ENCODE results near the gene CRYBA1. TPM values are rescaled to one million over a fixed set of nuclear protein-coding genes. Genes with fewer than 3 reads are reported as not detected.
"Not testable (repeated sequence)": the region's sequence is repeated elsewhere in the genome, so short reads cannot be mapped to it uniquely, and the experiment has no call there.

Gene CRYBA1
- total RNA-seq, 1 donor from 2014 or later = not detected

- Histone ChIP-seq H3K4me3 (ENCODE audit: low read length in 3 of 3) (no peak overlapping the region), H3K9me3 (ENCODE audit: control insufficient read depth in 3 of 3, low read length in 3 of 3) (no peaks in the 10 kb centered on the region), H3K4me1 (ENCODE audit: control insufficient read depth in 3 of 3, insufficient read depth in 3 of 3, low read length in 3 of 3) (peaks cover 4 to 6% (median 6%) of the 10 kb centered on the region in 3 donors), H3K9ac (ENCODE audit: low read depth in 1 of 3, low read length in 3 of 3) (no peak overlapping the region), H3K27me3 (ENCODE audit: control insufficient read depth in 3 of 3, insufficient read depth in 3 of 3, low read length in 3 of 3) (no peaks in the 10 kb centered on the region), H3K36me3 (ENCODE audit: control insufficient read depth in 3 of 3, insufficient read depth in 3 of 3, low read length in 3 of 3) (no peaks in the 10 kb centered on the region), H3K27ac (ENCODE audit: low read depth, low read length) (no peak overlapping the region)
Measured at GRCh38 chr17:29214215-29215146, 32.2 kb upstream of the CRYBA1 start.

GRCh38 chr17:29215174-29215573 is 31.5 kb upstream of the CRYBA1 start:
- Histone ChIP-seq H3K9me3 (ENCODE audit: control insufficient read depth in 3 of 3, low read length in 3 of 3) (no peaks in the 10 kb centered on the region), H3K27ac (ENCODE audit: low read depth, low read length) (no peak overlapping the region)

DNA sequence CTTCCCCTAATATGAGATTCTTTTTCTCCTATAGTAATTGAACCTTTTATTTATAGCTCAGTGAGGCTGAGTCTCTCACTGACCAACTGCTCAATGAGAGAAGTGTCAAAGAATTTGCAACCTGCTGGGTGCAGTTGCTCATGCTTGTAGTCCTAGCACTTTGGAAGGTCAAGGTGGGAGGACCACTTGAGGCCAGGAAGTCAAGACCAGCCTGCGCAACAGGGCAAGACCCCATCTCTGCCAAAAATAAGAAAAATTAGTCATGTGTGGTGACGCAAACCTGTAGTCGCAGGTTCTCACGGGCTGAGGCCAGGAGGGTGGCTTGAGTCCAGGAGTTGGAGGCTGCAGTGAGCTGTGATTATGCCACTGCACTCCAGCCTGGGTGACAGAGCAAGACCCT is 30.9 kb upstream of the CRYBA1 start:
- H3K4me1 ChIP-seq (ENCODE audit: control insufficient read depth in 3 of 3, insufficient read depth in 3 of 3, low read length in 3 of 3) = peaks cover 6 to 8% (median 6%) of the 10 kb centered on the region in 3 donors
- H3K36me3 ChIP-seq (ENCODE audit: control insufficient read depth in 3 of 3, insufficient read depth in 3 of 3, low read length in 3 of 3) = no peaks in the 10 kb centered on the region
- no peak overlapping the region for H3K27ac ChIP-seq (ENCODE audit: low read depth, low read length)
- H3K27me3 ChIP-seq (ENCODE audit: control insufficient read depth in 3 of 3, insufficient read depth in 3 of 3, low read length in 3 of 3) = no peaks in the 10 kb centered on the region
- H3K9ac ChIP-seq (ENCODE audit: low read depth in 1 of 3, low read length in 3 of 3) = no peak overlapping the region
- no peaks in the 10 kb centered on the region for H3K9me3 ChIP-seq (ENCODE audit: control insufficient read depth in 3 of 3, low read length in 3 of 3)
- no peak overlapping the region for H3K4me3 ChIP-seq (ENCODE audit: low read length in 3 of 3)

More at GRCh38 chr17:29215174-29215573, 31.5 kb upstream of the CRYBA1 start:
- no peaks in the 10 kb centered on the region for H3K27me3 ChIP-seq (ENCODE audit: control insufficient read depth in 3 of 3, insufficient read depth in 3 of 3, low read length in 3 of 3)
- no peaks in the 10 kb centered on the region for H3K36me3 ChIP-seq (ENCODE audit: control insufficient read depth in 3 of 3, insufficient read depth in 3 of 3, low read length in 3 of 3)
- no peak overlapping the region for H3K9ac ChIP-seq (ENCODE audit: low read depth in 1 of 3, low read length in 3 of 3)
- no peak overlapping the region for H3K4me3 ChIP-seq (ENCODE audit: low read length in 3 of 3)
- H3K4me1 ChIP-seq (ENCODE audit: control insufficient read depth in 3 of 3, insufficient read depth in 3 of 3, low read length in 3 of 3) = peaks cover 6 to 8% (median 6%) of the 10 kb centered on the region in 3 donors

DNA sequence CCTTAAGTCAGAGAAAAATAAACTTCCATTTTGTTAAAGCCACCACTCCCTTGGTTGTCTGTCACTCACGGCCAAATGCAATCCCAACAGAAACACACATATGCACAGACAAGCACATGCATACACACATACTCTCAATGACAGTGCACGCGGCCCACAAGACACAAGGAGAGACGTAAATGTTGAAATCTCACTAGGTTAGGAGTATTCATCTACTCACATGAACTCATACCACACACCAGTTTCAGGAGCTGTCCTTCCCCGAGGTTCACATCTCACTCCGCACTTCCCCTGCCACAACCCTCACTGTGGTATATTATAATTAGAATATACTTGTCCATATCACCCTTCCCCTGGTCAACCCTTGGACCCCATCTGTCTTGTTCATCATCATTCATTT is 30.5 kb upstream of the CRYBA1 start:
- Histone ChIP-seq H3K9me3 (ENCODE audit: control insufficient read depth in 3 of 3, low read length in 3 of 3) (no peaks in the 10 kb centered on the region), H3K27me3 (ENCODE audit: control insufficient read depth in 3 of 3, insufficient read depth in 3 of 3, low read length in 3 of 3) (no peaks in the 10 kb centered on the region), H3K27ac (ENCODE audit: low read depth, low read length) (no peak overlapping the region), H3K36me3 (ENCODE audit: control insufficient read depth in 3 of 3, insufficient read depth in 3 of 3, low read length in 3 of 3) (no peaks in the 10 kb centered on the region), H3K4me3 (ENCODE audit: low read length in 3 of 3) (no peak overlapping the region), H3K9ac (ENCODE audit: low read depth in 1 of 3, low read length in 3 of 3) (no peak overlapping the region), H3K4me1 (ENCODE audit: control insufficient read depth in 3 of 3, insufficient read depth in 3 of 3, low read length in 3 of 3) (peaks cover 6 to 8% (median 6%) of the 10 kb centered on the region in 3 donors)

GRCh38 chr17:29216856-29217255 is 29.8 kb upstream of the CRYBA1 start:
- Histone ChIP-seq H3K4me3 (ENCODE audit: low read length in 3 of 3) (no peak overlapping the region), H3K9me3 (ENCODE audit: control insufficient read depth in 3 of 3, low read length in 3 of 3) (no peaks in the 10 kb centered on the region), H3K4me1 (ENCODE audit: control insufficient read depth in 3 of 3, insufficient read depth in 3 of 3, low read length in 3 of 3) (peaks cover 6 to 8% (median 6%) of the 10 kb centered on the region in 3 donors), H3K36me3 (ENCODE audit: control insufficient read depth in 3 of 3, insufficient read depth in 3 of 3, low read length in 3 of 3) (no peaks in the 10 kb centered on the region), H3K27ac (ENCODE audit: low read depth, low read length) (no peak overlapping the region), H3K9ac (ENCODE audit: low read depth in 1 of 3, low read length in 3 of 3) (no peak overlapping the region), H3K27me3 (ENCODE audit: control insufficient read depth in 3 of 3, insufficient read depth in 3 of 3, low read length in 3 of 3) (no peaks in the 10 kb centered on the region)

- H3K9me3 ChIP-seq (ENCODE audit: control insufficient read depth in 3 of 3, low read length in 3 of 3) = no peaks in the 10 kb centered on the region
Measured at GRCh38 chr17:29219378-29220047, 27.1 kb upstream of the CRYBA1 start.

GRCh38 chr17:29221338-29221737 is 25.3 kb upstream of the CRYBA1 start:
- H3K27me3 ChIP-seq (ENCODE audit: control insufficient read depth in 3 of 3, insufficient read depth in 3 of 3, low read length in 3 of 3); H3K9ac ChIP-seq (ENCODE audit: low read depth in 1 of 3, low read length in 3 of 3); H3K9me3 ChIP-seq (ENCODE audit: control insufficient read depth in 3 of 3, low read length in 3 of 3); H3K4me3 ChIP-seq (ENCODE audit: low read length in 3 of 3); H3K27ac ChIP-seq (ENCODE audit: low read depth, low read length); H3K4me1 ChIP-seq (ENCODE audit: control insufficient read depth in 3 of 3, insufficient read depth in 3 of 3, low read length in 3 of 3); H3K36me3 ChIP-seq (ENCODE audit: control insufficient read depth in 3 of 3, insufficient read depth in 3 of 3, low read length in 3 of 3): not testable (repeated sequence)

More at GRCh38 chr17:29219378-29220047, 27.1 kb upstream of the CRYBA1 start:
- no peak overlapping the region for H3K4me3 ChIP-seq (ENCODE audit: low read length in 3 of 3)
- no peak overlapping the region for H3K27ac ChIP-seq (ENCODE audit: low read depth, low read length)
- H3K36me3 ChIP-seq (ENCODE audit: control insufficient read depth in 3 of 3, insufficient read depth in 3 of 3, low read length in 3 of 3) = no peaks in the 10 kb centered on the region
- H3K4me1 ChIP-seq (ENCODE audit: control insufficient read depth in 3 of 3, insufficient read depth in 3 of 3, low read length in 3 of 3) = peaks cover 6 to 8% (median 6%) of the 10 kb centered on the region in 3 donors
- no peak overlapping the region for H3K9ac ChIP-seq (ENCODE audit: low read depth in 1 of 3, low read length in 3 of 3)
- H3K27me3 ChIP-seq (ENCODE audit: control insufficient read depth in 3 of 3, insufficient read depth in 3 of 3, low read length in 3 of 3) = no peaks in the 10 kb centered on the region

DNA sequence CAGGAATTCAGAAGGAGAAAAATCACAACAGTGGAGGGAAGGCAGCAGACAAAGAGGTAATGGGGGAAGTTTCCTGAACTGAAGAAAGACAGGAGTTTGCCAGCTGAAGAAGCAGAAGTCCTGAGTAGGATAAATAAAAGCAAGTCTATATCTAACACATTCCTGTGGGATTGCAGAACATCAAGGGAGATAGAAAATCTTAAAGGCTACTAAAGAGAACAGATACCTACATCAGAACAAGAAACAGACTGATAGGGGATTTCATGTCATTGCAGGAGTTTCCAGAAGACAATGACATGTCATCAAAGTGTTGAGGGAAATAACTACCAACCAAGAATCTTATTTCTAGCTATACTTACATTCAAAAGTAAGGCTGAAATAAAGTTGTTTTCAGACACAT is 21.3 kb upstream of the CRYBA1 start:
- Histone ChIP-seq H3K27me3 (ENCODE audit: control insufficient read depth in 3 of 3, insufficient read depth in 3 of 3, low read length in 3 of 3) (no peaks in the 10 kb centered on the region), H3K36me3 (ENCODE audit: control insufficient read depth in 3 of 3, insufficient read depth in 3 of 3, low read length in 3 of 3) (no peaks in the 10 kb centered on the region), H3K9me3 (ENCODE audit: control insufficient read depth in 3 of 3, low read length in 3 of 3) (no peaks in the 10 kb centered on the region), H3K4me3 (ENCODE audit: low read length in 3 of 3) (no peak overlapping the region), H3K4me1 (ENCODE audit: control insufficient read depth in 3 of 3, insufficient read depth in 3 of 3, low read length in 3 of 3) (no peaks in the 10 kb centered on the region), H3K9ac (ENCODE audit: low read depth in 1 of 3, low read length in 3 of 3) (no peak overlapping the region), H3K27ac (ENCODE audit: low read depth, low read length) (no peak overlapping the region)

- Histone ChIP-seq H3K9ac (ENCODE audit: low read depth in 1 of 3, low read length in 3 of 3) (no peak overlapping the region), H3K27ac (ENCODE audit: low read depth, low read length) (no peak overlapping the region), H3K36me3 (ENCODE audit: control insufficient read depth in 3 of 3, insufficient read depth in 3 of 3, low read length in 3 of 3) (peaks cover 0 to 2% (median 2%) of the 10 kb centered on the region in 3 donors), H3K9me3 (ENCODE audit: control insufficient read depth in 3 of 3, low read length in 3 of 3) (no peaks in the 10 kb centered on the region), H3K27me3 (ENCODE audit: control insufficient read depth in 3 of 3, insufficient read depth in 3 of 3, low read length in 3 of 3) (no peaks in the 10 kb centered on the region), H3K4me3 (ENCODE audit: low read length in 3 of 3) (no peak overlapping the region), H3K4me1 (ENCODE audit: control insufficient read depth in 3 of 3, insufficient read depth in 3 of 3, low read length in 3 of 3) (peaks cover 0 to under 1% (median 0%) of the 10 kb centered on the region in 3 donors)
Measured at GRCh38 chr17:29233301-29233700, 13.4 kb upstream of the CRYBA1 start.

- H3K9ac ChIP-seq (ENCODE audit: low read depth in 1 of 3, low read length in 3 of 3); H3K9me3 ChIP-seq (ENCODE audit: control insufficient read depth in 3 of 3, low read length in 3 of 3); H3K36me3 ChIP-seq (ENCODE audit: control insufficient read depth in 3 of 3, insufficient read depth in 3 of 3, low read length in 3 of 3); H3K27me3 ChIP-seq (ENCODE audit: control insufficient read depth in 3 of 3, insufficient read depth in 3 of 3, low read length in 3 of 3); H3K4me1 ChIP-seq (ENCODE audit: control insufficient read depth in 3 of 3, insufficient read depth in 3 of 3, low read length in 3 of 3); H3K4me3 ChIP-seq (ENCODE audit: low read length in 3 of 3); H3K27ac ChIP-seq (ENCODE audit: low read depth, low read length): not testable (repeated sequence)
Measured at GRCh38 chr17:29234972-29235371, 11.7 kb upstream of the CRYBA1 start.
